ENCODE measurements around the gene ZAP70.

ZAP70 gene

DNA sequence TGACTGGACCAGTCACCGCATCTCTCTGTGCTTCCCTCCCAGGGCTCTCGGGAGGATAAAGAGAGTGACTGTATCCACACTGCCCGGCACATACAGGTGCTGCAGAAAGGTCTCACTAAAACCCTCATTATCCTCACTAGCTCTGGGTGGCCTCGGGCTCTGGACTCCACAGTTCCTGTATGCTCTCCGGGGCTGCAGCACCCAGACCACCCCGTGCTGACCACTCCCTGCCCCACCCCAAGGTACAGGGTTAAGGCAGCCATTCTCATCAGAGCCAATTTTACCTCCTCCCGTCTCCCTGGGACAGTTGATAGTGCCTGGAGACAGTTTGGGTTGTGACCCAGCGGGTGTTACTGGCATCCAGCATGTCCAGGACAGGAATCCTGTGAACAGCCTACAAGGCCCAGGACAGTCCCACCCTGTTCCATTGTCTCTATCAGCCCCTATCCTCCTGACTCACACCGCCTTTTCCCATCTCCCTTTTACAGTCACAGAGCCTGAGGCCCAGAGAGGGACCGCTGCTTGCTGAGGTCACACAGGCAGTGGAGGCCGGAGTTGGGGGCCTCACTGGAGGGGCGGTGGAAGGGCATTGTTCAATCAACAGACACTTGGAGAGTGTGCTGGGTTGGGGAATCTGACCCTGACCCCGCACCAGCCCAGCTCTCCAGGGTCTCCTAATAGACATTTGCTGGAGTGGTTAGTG, 1.7 kb downstream of the ZAP70 start:
- DNase-seq (ENCODE audit: extremely low spot score, insufficient read length, low read depth) (no peak), FAIRE-seq (no peak)

DNA sequence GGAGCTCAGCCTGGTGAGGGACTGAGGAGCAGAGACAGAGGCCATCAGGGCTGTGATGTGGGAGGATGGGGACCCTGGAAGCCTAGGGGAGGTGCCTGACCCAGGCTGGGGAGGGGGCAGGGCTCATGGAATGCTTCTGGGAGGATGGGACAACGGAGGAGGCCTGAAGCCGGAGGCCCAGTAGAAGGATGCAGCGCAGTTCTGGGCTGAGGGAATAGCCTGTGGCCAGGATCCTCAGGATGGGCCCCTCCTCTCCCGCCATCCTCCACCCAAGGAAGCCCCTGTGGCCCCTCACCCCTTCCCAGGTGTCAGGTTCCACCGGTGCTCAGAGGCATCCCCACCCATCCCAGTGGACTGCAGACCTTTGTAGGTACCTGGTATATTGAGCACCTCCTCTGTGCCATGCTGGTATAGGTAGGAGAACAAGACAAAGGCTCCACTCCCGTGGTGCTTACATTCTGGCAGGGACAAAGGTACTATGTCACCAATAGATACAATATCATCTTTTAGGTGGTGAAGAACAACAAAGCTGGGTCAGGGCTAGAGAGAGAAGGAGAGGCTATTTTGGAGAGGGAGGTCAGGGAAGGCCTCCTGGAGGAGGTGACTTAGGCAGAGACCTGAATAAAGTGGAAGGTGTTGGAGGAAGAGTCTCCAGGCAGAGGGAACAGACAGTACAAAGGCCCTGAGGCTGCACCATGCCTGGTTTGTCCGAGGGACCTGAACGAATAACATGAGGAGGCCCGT, 2.7 kb downstream of the ZAP70 start:
- FAIRE-seq (no peak), DNase-seq (ENCODE audit: extremely low spot score, insufficient read length, low read depth) (no peak)

DNA sequence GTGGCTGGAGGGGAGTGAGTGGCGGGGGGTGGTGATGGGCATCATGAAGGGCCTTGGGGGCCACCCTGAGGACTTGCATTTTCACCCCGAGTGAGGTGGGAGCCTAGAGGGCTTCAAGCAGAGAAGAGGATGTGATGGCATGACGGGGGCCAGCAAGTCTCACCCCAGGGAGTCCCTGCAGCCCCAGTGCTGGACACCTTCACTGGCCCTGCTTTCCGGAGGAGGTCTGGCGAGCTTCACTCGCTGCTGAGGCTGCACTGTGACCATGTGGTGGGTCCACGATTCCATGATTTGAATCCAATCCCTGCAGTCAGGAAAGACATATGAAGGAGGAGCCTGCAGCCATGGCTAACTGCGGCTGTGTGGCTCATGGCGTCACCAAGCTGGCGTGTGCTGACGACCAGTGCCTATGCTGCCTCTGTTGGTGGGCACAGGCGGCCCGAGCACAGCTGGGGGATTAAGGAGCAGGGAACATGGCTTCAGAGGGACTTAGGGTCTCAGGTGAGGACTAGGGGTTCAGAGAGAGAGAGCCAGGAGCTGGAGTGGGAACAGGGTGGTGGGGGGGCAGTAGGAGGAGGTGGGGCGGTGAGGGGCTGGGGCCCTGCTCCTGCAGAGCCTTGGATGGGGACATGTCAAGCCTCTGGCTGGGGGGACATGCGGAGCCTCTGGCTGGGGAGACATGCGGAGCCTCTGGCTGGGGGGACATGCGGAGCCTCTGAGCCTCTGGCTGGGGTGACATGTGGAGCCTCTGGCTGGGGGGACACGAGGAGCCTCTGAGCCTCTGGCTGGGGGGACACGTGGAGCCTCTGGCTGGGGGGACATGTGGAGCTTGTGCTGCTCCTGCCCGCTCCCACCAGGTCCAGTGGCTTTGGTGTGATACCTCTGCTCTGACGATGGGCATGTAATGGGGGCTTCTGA, 3.6 kb downstream of the ZAP70 start:
- DNase-seq (ENCODE audit: extremely low spot score, insufficient read length, low read depth) (no peak), FAIRE-seq (no peak)

DNA sequence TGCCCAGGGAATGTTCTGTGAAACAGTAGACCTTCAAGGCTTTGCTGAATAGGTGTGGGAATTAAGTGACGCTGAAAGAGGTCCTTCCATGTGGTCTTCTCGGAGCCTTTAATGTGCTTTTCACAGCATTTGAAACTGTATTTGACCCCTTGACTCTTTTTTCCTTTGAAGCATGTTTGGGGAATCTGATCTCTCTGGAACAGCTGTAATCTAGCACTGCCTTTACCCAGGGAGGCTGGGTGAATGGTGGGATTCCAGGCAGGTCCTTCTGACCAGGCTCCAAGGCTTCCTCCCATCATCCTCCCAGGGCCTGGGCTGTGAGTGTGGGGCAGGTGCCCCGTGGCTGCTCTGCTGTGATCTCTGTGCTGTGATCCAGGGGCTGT, 4.2 kb downstream of the ZAP70 start:
- DNase-seq (ENCODE audit: extremely low spot score, insufficient read length, low read depth) (no peak), FAIRE-seq (no peak)

DNA sequence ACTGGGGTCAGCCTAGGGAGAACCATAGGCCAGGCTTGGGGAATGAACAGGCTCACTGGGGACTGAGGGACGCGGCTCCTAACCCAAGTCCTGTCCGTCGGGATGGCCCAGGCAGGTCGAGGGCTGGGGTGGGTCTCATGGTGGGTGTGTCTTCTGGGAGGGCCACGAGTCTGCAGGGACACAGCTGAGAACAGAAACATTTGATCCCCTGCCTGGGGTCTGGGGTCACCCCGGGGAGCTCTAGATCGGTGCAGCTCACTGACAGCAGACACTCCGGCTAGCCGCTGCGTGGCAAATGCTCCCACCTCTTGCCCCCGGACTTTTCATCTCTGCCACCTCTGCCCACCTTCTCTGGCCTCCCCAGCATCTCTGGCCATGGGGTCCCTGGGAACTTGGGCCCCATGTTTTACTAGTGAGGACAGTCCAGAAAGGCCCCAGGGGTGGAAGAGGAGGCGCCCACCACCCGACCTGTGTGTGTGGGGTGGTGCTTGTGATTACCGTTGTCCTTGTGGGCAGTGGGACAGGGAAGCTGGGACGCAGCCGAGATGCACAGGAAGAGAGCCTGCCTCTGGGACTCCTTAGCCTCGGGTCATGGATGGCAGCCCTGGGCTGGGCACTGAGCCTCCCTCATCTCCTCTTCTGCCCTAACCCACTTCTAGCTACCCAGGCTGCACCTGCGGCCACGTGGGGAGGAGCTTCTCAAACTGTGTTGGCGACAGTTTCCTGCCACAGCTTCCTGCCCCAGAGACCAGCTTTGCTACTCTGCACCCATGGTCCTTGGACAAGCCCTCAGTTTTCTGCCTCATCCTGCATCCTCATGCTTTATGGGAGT, 4.9 kb downstream of the ZAP70 start:
- peak; percentile 60 for DNase-seq (ENCODE audit: extremely low spot score, insufficient read length, low read depth)
- FAIRE-seq: peak; percentile 91

DNA sequence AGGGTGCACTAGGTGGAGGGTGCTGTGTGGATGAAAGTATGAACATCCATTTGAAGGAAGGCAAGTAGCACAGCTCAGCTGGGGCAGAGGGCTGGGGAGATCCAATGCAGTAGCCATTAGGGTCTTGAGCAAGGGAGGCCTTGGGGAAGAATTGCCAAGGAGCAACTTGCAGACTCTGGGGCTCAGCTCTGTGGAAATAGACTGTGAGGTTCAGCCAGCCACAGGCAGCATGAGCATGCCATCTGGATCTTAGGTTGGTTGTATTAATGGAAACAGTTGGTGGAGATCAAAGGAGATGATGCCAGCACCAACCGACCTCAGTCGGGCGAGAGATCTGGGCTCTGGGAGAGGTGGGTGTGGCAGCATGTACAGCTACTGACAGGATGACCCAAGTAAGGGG, 5.6 kb downstream of the ZAP70 start:
- FAIRE-seq (no peak), DNase-seq (ENCODE audit: extremely low spot score, insufficient read length, low read depth) (no peak)

DNA sequence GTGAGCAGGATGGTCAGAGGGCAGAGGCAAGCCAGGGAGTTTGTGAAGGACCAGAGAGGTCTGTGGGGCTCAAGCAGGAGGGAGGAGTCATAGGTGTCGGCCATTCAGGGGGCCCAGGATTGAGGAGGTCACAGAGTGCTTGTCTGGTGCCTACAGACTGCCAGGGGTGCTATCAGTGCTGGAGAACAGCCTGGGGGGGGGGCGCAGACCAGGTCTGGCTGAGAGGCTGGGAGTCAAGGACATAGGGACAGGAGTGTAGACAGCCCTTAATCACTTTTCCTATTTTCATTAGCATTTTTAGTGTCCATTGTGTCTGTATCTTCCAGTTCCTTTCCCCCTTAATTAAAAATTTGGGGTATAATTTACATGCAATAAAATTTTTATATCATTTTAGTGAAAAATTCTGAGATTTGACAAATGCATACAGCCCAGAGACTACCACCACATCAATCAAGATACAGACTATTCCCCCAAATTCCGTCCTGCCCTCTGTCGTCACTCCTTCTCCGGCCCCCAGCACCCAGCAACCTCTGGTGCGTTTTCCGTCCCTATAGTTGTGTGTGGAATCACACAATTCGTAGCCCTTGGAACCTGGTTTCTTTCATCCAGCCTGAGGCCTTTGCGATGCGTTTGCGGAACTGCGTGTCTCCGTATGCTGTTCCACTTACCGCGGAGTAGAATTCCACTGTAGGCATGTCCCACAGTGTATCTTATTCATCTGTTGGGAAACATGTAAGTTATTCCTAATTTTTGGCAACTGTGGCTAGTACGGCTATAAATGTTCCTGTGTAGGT, 6.2 kb downstream of the ZAP70 start:
- DNase-seq (ENCODE audit: extremely low spot score, insufficient read length, low read depth) (no peak), FAIRE-seq (no peak)

DNA sequence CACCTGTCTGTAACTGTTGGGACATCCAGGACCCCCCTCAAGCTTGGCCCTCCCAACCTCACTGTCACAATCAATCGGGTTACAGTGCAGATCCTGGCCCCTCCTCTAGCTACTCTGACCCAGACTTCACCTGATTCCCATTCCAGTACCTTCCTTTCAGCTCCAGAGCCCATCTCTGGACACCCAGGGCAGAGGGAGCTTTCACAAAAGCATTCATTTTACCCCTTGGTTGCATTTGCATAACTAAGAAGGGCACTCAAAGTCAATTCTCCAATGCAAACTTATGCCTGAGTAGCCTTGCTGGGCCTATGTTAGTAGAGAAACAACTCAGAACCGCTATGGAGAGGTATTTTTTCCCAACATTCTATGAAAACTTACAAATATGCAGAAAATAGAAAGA, 7.4 kb downstream of the ZAP70 start:
- DNase-seq (ENCODE audit: extremely low spot score, insufficient read length, low read depth) (no peak), FAIRE-seq (no peak)

DNA sequence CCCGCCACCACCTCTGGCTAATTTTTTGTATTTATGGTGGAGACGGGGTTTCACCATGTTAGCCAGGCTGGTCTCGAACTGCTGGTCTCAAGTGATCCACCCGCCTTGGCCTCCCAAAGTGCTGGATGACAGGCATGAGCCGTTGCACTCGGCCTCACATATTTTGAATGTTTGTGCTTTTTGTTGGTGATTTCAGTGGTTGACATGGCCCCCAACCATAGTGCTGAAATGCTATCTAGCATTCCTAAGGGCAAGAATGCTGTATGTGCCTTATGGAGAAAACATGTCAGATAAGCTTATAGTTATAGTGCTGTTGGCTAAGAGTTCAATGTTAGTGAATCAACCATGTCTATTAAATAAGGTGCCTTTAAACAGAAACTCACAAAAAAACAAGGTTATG, 8.9 kb downstream of the ZAP70 start:
- FAIRE-seq (no peak), DNase-seq (ENCODE audit: extremely low spot score, insufficient read length, low read depth) (no peak)

DNA sequence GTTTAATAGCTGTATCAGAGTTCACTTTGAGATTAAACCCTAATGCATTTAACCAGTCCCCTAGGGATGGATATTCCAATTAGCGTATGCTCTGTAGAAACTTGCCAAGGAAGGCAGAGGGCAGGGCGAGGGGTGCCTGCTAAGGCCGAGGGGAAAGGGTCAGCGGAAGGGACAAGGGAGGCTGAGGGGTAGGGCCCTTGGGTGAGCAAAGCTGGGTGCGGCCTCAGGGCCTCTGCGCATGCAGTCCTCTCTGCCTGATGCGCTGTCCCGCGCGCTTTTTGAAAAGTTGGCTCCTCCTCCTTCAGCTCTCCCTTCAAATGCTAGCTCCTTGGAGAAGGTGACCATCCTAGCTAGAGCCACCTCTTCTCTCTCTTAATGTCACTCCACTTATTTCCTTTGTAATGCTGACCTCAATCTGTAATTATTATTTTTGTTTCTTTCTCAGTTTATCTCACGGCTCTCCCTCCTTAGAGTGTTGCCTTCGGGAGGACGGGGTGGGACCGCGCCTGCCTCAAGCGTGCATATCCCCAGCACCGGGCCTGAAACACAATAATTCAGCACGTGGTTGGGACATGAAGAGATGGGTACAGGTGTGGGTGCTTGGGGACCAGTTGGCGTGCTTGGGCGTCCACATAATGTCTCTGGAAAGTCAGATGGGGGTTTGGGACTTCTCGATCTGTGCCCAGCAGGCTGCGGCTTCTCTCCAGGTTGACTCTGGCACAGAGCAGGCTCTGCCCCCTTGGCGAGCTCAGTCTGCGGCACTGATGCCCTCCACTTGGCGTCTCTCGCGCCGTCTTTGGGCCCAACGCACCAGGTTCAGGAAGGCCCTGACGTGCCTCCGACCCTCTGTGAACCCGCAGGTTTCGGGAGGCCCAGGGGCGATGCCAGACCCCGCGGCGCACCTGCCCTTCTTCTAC, 10.0 kb downstream of the ZAP70 start:
- DNase-seq (ENCODE audit: extremely low spot score, insufficient read length, low read depth) (no peak), FAIRE-seq (no peak)

DNA sequence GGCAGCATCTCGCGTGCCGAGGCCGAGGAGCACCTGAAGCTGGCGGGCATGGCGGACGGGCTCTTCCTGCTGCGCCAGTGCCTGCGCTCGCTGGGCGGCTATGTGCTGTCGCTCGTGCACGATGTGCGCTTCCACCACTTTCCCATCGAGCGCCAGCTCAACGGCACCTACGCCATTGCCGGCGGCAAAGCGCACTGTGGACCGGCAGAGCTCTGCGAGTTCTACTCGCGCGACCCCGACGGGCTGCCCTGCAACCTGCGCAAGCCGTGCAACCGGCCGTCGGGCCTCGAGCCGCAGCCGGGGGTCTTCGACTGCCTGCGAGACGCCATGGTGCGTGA, 10.7 kb downstream of the ZAP70 start:
- DNase-seq (ENCODE audit: extremely low spot score, insufficient read length, low read depth) (no peak), FAIRE-seq (no peak)

DNA sequence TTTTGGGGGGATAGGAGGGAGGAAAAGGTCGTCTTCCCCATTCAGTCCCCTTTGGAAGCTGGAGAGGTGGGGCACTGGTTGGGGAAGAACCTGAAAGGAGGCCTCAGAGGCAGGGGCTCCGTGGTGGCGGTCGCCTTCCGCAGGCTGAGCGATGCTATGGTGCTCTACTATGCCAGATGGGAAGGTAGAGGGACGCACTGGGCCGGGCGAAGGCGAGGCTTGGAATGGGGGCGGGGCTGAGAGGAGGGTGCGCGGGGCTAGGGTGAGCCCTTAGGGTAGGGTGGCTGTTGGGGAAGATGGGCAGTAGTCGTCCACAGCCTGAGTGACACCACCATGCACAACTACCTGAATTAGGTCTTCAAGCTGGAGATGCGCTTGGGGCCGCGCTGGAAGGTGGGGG, 11.1 kb downstream of the ZAP70 start:
- DNase-seq (ENCODE audit: extremely low spot score, insufficient read length, low read depth): no peak
- no peak for FAIRE-seq

DNA sequence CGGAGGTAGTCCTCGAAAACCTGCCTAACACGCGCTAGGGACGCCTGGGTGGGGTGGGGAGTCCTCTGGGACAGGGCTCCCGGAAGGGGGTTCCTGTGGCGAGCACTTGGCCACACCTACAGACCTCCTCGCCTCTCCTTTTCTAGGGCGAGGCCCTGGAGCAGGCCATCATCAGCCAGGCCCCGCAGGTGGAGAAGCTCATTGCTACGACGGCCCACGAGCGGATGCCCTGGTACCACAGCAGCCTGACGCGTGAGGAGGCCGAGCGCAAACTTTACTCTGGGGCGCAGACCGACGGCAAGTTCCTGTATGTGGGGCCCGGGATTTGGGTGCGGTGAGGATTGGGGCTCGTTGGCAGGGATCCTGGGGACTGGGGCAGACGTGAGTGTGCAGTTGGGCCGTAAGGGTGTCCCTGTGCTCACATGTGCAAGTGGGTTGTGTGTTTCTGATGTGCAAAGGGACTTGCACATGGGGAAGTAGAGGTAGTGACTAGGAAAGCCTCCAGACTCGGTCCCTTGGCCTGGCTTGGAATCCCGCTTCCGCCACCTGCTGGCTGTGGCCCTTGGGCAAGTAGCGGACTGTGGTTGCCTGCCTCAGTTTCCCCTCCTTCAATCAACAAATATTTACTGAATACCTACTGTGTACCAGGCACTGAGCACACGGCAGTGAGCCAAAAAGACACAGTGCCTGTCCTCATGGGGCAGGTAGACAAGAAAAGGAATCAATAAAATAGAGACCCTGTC, 11.7 kb downstream of the ZAP70 start:
- no peak for DNase-seq (ENCODE audit: extremely low spot score, insufficient read length, low read depth)
- FAIRE-seq: no peak

DNA sequence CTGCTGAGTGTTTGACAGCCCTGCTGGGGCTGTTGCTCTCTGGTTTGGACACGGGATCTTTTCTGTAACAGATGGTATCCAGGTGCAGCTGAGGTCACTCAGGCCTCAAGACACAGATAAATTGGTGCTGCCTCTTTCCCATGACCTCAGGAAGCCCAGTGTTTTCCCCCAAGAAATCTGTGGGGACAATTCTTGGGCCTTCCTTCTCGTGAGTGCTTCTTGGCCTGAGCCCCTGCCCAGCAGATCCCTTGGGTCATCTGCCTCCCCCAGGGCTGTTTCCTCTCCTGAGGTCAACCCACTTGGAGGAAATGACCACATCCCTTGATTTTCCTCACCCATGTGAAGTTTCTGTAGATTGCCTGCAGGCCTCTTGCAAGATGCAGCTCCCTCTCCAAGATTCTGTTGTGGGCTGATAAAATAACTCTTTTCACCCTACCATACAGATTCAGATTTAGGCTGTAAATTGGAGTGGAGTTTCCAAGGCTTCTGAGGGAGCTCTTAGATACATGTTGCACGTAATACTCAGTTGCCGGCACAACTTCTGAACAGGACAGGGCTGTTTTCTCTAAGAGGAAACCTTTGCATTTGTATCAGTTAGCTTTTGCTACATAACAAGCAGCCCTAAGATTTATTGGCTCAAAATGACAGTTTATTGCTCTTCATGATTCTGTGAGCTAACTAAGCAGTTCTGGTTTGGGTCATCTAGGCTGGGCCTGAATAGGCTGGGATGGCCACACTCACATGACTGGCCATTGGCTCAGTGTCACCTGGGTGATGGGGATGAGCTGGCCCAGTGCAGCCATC, 13.1 kb downstream of the ZAP70 start:
- FAIRE-seq: no peak
- no peak for DNase-seq (ENCODE audit: extremely low spot score, insufficient read length, low read depth)

DNA sequence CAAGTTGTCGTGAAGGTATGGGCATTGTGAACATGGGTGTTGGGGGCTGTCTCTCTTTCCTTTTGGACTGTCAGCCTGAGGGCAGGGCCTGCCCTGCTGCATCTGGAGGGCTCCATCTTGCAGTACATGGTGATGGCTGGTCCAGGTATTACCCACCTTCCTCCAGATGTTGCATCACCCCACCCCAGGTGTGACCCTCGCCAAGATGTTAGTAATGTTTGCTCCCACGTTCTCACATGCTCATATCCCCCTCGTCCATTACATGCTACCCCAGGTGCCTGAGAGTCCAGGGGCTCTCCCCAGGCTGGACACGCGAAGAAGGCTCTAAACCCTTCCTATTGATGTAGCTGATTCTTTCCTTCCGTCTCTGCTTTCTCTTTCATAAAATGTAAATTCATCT, 13.9 kb downstream of the ZAP70 start:
- DNase-seq (ENCODE audit: extremely low spot score, insufficient read length, low read depth): no peak
- FAIRE-seq: no peak

DNA sequence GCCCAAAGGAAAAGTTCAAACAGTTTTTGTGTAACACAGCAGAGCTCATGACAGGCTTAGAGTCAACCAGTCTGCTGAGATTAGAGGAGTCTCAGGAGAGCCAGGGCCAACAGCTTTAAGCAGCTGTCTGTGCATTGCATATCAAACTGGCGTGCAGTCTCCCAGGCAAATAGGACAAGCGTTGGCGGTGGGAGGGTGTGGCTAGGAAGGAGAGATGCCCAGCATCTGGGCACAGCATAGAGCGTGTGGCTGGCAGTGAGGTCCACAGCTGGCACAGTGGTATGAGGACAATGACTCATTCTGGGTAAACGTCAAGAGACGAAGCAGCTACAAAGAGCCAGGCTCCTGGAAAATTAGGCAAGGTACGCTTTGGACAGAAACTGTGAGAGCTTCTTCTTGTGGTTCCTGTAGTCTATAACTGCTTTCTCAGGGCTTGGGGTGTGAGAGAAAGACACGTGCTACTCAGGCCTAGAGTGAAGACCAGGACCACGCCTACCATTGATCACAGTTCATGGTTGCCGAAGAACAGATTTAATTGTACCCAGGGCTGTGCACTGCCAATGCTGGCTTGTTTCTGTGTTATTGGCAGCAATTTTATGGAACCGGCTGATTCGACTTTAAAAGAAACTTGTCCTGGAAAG, 14.8 kb downstream of the ZAP70 start:
- FAIRE-seq (no peak), DNase-seq (ENCODE audit: extremely low spot score, insufficient read length, low read depth) (no peak)

Measured in GM18507 (cell line).